Choroid plexus epithelial cell (primary cell): Measurements from ENCODE around the gene CAMKMT.
A peak's percentile ranks its signal among the peaks of the same experiment; 100 is the strongest.

Source experiments
- DNase-seq: peaks from one replicate; pipeline ENCODE4 v3.0.0-alpha.2; 2010; ENCODE audit warnings: low read depth
- H3K4me3 ChIP-seq: 2 replicates; pipeline ENCODE4 v1.5.1; 2011; ENCODE audit warnings: low read depth, mild to moderate bottlenecking, control low read depth, low read length, moderate library complexity
- CTCF ChIP-seq: conservative IDR thresholded peaks from 2 replicates; pipeline ENCODE4 v1.5.1; 2011; ENCODE audit warnings: low read depth, mild to moderate bottlenecking, control low read depth, inconsistent platforms, low read length, moderate library complexity

Gene CAMKMT

GRCh38 chr2:44433895-44434294, 72.1 kb downstream of the CAMKMT start:
- no peak overlapping the region for H3K4me3 ChIP-seq
- TF ChIP-seq CTCF, result no peak

GRCh38 chr2:44441200-44441599, 79.5 kb downstream of the CAMKMT start:
- H3K4me3 ChIP-seq, result no peak overlapping the region
- no peak for TF ChIP-seq CTCF
- DNase-seq, result no peak

More at GRCh38 chr2:44433895-44434294, 72.1 kb downstream of the CAMKMT start:
- no peak for DNase-seq

GRCh38 chr2:44442019-44442418, 80.3 kb downstream of the CAMKMT start:
- peak; percentile 9 for DNase-seq
- H3K4me3 ChIP-seq, result no peak overlapping the region
- no peak for TF ChIP-seq CTCF

GRCh38 chr2:44443517-44443916, 81.8 kb downstream of the CAMKMT start:
- no peak for DNase-seq
- TF ChIP-seq CTCF, result no peak
- no peak overlapping the region for H3K4me3 ChIP-seq

GRCh38 chr2:44444881-44445280, 83.1 kb downstream of the CAMKMT start:
- TF ChIP-seq CTCF, result no peak
- no peak for DNase-seq
- no peak overlapping the region for H3K4me3 ChIP-seq

GRCh38 chr2:44448860-44449527, 87.2 kb downstream of the CAMKMT start:
- no peak for DNase-seq
- no peak overlapping the region for H3K4me3 ChIP-seq
- TF ChIP-seq CTCF, result no peak

GRCh38 chr2:44450082-44450481, 88.3 kb downstream of the CAMKMT start:
- no peak overlapping the region for H3K4me3 ChIP-seq
- no peak for DNase-seq
- no peak for TF ChIP-seq CTCF
